A673 (cell line): ENCODE data around the gene TMEM178A.

Experiments used
- CTCF ChIP-seq: fragments of 300-800, 200-600 bp; sonication (generic); conservative IDR thresholded peaks from 2 replicates; pipeline ENCODE4 v1.5.1; 2017; ENCODE audit warnings: low read depth, mild to moderate bottlenecking, antibody characterized with exemption, low read length, moderate library complexity, mixed read lengths
- EZH2 ChIP-seq: fragments of 200-600 bp; sonication (generic); IDR thresholded peaks from 2 replicates; pipeline ENCODE4 v1.6.1; 2017; ENCODE audit warnings: borderline replicate concordance, low read depth, mild to moderate bottlenecking, mixed read lengths, antibody characterized with exemption, low read length; ENCODE audit not compliant: poor library complexity, severe bottlenecking

- TF ChIP-seq EZH2 (no peak), CTCF (no peak)
Observed at GRCh38 chr2:39739386-39739785, 73.7 kb downstream of the TMEM178A start.
